ENCODE results near the gene SIGLEC7.
A peak's percentile ranks its signal among the peaks of the same experiment; 100 is the strongest.

Gene SIGLEC7

GRCh38 chr19:51173681-51174080 lies 31.6 kb downstream of the SIGLEC7 start:
- DNase-seq, result no peak

- DNase-seq, result no peak
Measured at GRCh38 chr19:51179256-51179655, 37.2 kb downstream of the SIGLEC7 start.

- DNase-seq, result no peak
Measured at GRCh38 chr19:51181377-51181912, 39.3 kb downstream of the SIGLEC7 start.

- no peak for DNase-seq
Measured at GRCh38 chr19:51181913-51182419, 39.9 kb downstream of the SIGLEC7 start.

- no peak for DNase-seq
Measured at GRCh38 chr19:51183629-51184028, 41.5 kb downstream of the SIGLEC7 start.

- DNase-seq, result no peak
Measured at GRCh38 chr19:51185069-51185867, 43.2 kb downstream of the SIGLEC7 start.

- no peak for DNase-seq
Measured at GRCh38 chr19:51185868-51186215, 43.7 kb downstream of the SIGLEC7 start.

GRCh38 chr19:51186323-51186722 lies 44.2 kb downstream of the SIGLEC7 start:
- peak; percentile 7 for DNase-seq

- DNase-seq, result no peak
Measured at GRCh38 chr19:51187395-51188226, 45.5 kb downstream of the SIGLEC7 start.

- DNase-seq, result no peak
Measured at GRCh38 chr19:51188227-51188559, 46.1 kb downstream of the SIGLEC7 start.

- no peak for DNase-seq
Measured at GRCh38 chr19:51192689-51193088, 50.6 kb downstream of the SIGLEC7 start.

GRCh38 chr19:51194527-51195315 lies 52.6 kb downstream of the SIGLEC7 start:
- DNase-seq, result no peak

- DNase-seq, result no peak
Measured at GRCh38 chr19:51195316-51195586, 53.1 kb downstream of the SIGLEC7 start.

GRCh38 chr19:51195616-51196015 lies 53.5 kb downstream of the SIGLEC7 start:
- DNase-seq, result no peak

- no peak for DNase-seq
Measured at GRCh38 chr19:51196181-51196580, 54.1 kb downstream of the SIGLEC7 start.

GRCh38 chr19:51198641-51199040 lies 56.5 kb downstream of the SIGLEC7 start:
- DNase-seq, result no peak

GRCh38 chr19:51200071-51200666 lies 58.1 kb downstream of the SIGLEC7 start:
- DNase-seq, result no peak

- DNase-seq, result no peak
Measured at GRCh38 chr19:51201712-51202111, 59.6 kb downstream of the SIGLEC7 start.
